B cell (primary cell): ENCODE data around the gene ITPR1. TPM values are rescaled to one million over a fixed set of nuclear protein-coding genes. Genes with fewer than 3 reads are reported as not detected.
A peak's percentile ranks its signal among the peaks of the same experiment; 100 is the strongest.

ENCODE experiments used
- ATAC-seq: fragments of 200-7000 bp; cut with Tn5 transposase; one replicate; pipeline ENCODE4 v1.10.0; 2021; ENCODE audit warnings: low read depth, mild to moderate bottlenecking, moderate number of reproducible peaks, moderate library complexity
- CTCF ChIA-PET: fragments of 350-600 bp; sonication (Branson Sonifier 250); formaldehyde crosslinking; loops from one replicate; lab custom pipeline; 2021; ENCODE audit warnings: antibody characterized with exemption, inconsistent platforms; lab: Charles Lee
- POLR2A ChIA-PET: fragments of 350-600 bp; sonication (Branson Sonifier 250); formaldehyde crosslinking; loops from one replicate; lab custom pipeline; 2021; ENCODE audit warnings: antibody characterized with exemption; lab: Charles Lee
- DNase-seq: peaks from one replicate; pipeline ENCODE4 v3.0.0; 2013
- H2AFZ ChIP-seq: 2 replicates; pipeline ENCODE4 v1.6.1; 2012; ENCODE audit warnings: mild to moderate bottlenecking, low read depth, low read length; ENCODE audit not compliant: insufficient read depth, poor library complexity, severe bottlenecking
- H3K27ac ChIP-seq, 2 donors: 1 replicate in 1 of 2; 2 replicates in 1 of 2; pipeline ENCODE4 v1.5.1; 2012 to 2013; ENCODE audit warnings: low read length in 2 of 2, mild to moderate bottlenecking in 2 of 2, moderate library complexity in 1 of 2
- H3K27me3 ChIP-seq, 4 experiments: fragments of 200-600 bp in 1 of 4; sonication (generic) in 1 of 4; replicated peaks in 1 of 4; 1 replicate in 2 of 4; 2 replicates in 2 of 4; pipeline versions ENCODE4 v1.6.1 to v1.7.0; 2013 to 2016; ENCODE audit warnings: low read length in 3 of 4, mild to moderate bottlenecking in 2 of 4, mixed read lengths in 1 of 4, moderate library complexity in 1 of 4; ENCODE audit not compliant: insufficient read depth in 4 of 4, control insufficient read depth in 3 of 4; ENCODE audit errors: control extremely low read depth in 1 of 4
- H3K36me3 ChIP-seq, 2 experiments: replicated peaks in 1 of 2; 1 replicate in 1 of 2; 2 replicates in 1 of 2; pipeline versions ENCODE4 v1.6.1 to v1.7.1; 2013; ENCODE audit warnings: low read length in 1 of 2; ENCODE audit not compliant: insufficient read depth in 2 of 2, control insufficient read depth in 1 of 2; ENCODE audit errors: control extremely low read depth in 1 of 2, extremely low read depth in 1 of 2
- H3K4me1 ChIP-seq, 2 donors: fragments of 200-600 bp in 1 of 2; sonication (generic) in 1 of 2; 1 replicate in 1 of 2; 2 replicates in 1 of 2; pipeline versions ENCODE4 v1.5.1 to v1.6.1; 2013 to 2017; ENCODE audit warnings: low read length in 2 of 2; ENCODE audit not compliant: control insufficient read depth in 2 of 2, insufficient read depth in 2 of 2
- H3K4me2 ChIP-seq: replicated peaks from 2 replicates; pipeline ENCODE3; 2012; ENCODE audit warnings: mild to moderate bottlenecking, low read depth, low read length; ENCODE audit not compliant: poor library complexity, severe bottlenecking
- H3K4me3 ChIP-seq, 5 experiments: fragments of 200-600 bp in 1 of 5; sonication (generic) in 1 of 5; 1 replicate in 3 of 5; 2 replicates in 2 of 5; pipeline versions ENCODE4 v1.5.1 to v1.7.0; 2011 to 2016; ENCODE audit warnings: low read length in 4 of 5, mild to moderate bottlenecking in 4 of 5, low read depth in 2 of 5, control low read depth in 1 of 5, moderate library complexity in 1 of 5; ENCODE audit not compliant: insufficient read depth in 1 of 5; ENCODE audit errors: control extremely low read depth in 1 of 5, extremely low read depth in 1 of 5
- H3K79me2 ChIP-seq: fragments of 200-600 bp; sonication (generic); one replicate; pipeline ENCODE4 v1.6.0; 2016; ENCODE audit warnings: low read length; ENCODE audit not compliant: control insufficient read depth, insufficient read depth
- H3K9ac ChIP-seq: fragments of 200-600 bp; sonication (generic); 2 replicates; pipeline ENCODE4 v1.6.1; 2017; ENCODE audit warnings: mild to moderate bottlenecking, low read length, moderate library complexity
- H3K9me3 ChIP-seq, 3 donors: one replicate each; pipeline versions ENCODE4 v1.6.1 to v1.7.1; 2013; ENCODE audit warnings: low read length in 2 of 3; ENCODE audit not compliant: control insufficient read depth in 2 of 3, insufficient read depth in 1 of 3; ENCODE audit errors: control extremely low read depth in 1 of 3
- H4K20me1 ChIP-seq: 2 replicates; pipeline ENCODE4 v1.6.0; 2012; ENCODE audit warnings: mild to moderate bottlenecking, low read length; ENCODE audit not compliant: insufficient read depth, control insufficient read depth, poor library complexity, severe bottlenecking
- H3K27ac Mint-ChIP-seq: one replicate; pipeline ENCODE4 v1.8.0; 2021; ENCODE audit warnings: mixed read lengths
- H3K27me3 Mint-ChIP-seq: one replicate; pipeline ENCODE4 v1.8.0; 2021; ENCODE audit warnings: mixed read lengths
- H3K4me1 Mint-ChIP-seq: one replicate; pipeline ENCODE4 v1.8.0; 2021; ENCODE audit warnings: mixed read lengths
- H3K4me3 Mint-ChIP-seq: one replicate; pipeline ENCODE4 v1.8.0; 2021; ENCODE audit warnings: mixed read lengths
- H3K9me3 Mint-ChIP-seq: one replicate; pipeline ENCODE4 v1.8.0; 2022; ENCODE audit warnings: mixed read lengths; ENCODE audit not compliant: insufficient read depth
- CTCF ChIP-seq: fragments of 200-600 bp; IDR thresholded peaks from one replicate; pipeline ENCODE4 v1.8.0; 2022; ENCODE audit warnings: antibody characterized with exemption, mild to moderate bottlenecking
- EZH2 ChIP-seq: IDR thresholded peaks from 2 replicates; pipeline ENCODE4 v1.6.1; 2012; ENCODE audit warnings: borderline replicate concordance, low read depth, mild to moderate bottlenecking, moderate library complexity, low read length; ENCODE audit not compliant: insufficient read depth, poor library complexity, severe bottlenecking
- WGBS: methylation state at CpG from one replicate; pipeline ENCODE4 v1.1.5; 2013; ENCODE audit warnings: missing lambda C conversion rate; ENCODE audit not compliant: insufficient coverage; 5-methylcytosine and 5-hydroxymethylcytosine counted together
- intact Hi-C: fragments of 100-400 bp; cut with micrococcal nuclease; formaldehyde crosslinking; loops from one replicate; pipeline ENCODE4 v1.10.0; 2022
- polyA plus RNA-seq: library from polyadenylated mRNA; depleted of rRNA; stranded (reverse); fragments of >200 nt; gene quantifications from 2 replicates; pipeline ENCODE4 v1.2.3, GENCODE V29; 2012
- total RNA-seq, 2 donors: library from RNA; stranded (reverse); fragments of 120-200 nt in 1 of 2; gene quantifications; 1 replicate in 1 of 2; 2 replicates in 1 of 2; pipeline versions ENCODE4 v1.2.3 to v1.2.4, GENCODE V29; 2013 to 2022

ITPR1 gene
- total and polyA plus RNA-seq, 2 donors (not counting 1 experiment from before 2014, with no cell fraction given), result 64.0 to 332 TPM

GRCh38 chr3:4752201-4753072, 259.3 kb downstream of the ITPR1 start:
- CTCF ChIA-PET, result interaction anchor here (1.1 to 2.5 kb wide), 3 partner anchors 41 to 305 kb away, joined by 3 to 13 read pairs (median 4); no protein-coding TSS in a partner anchor
- TF ChIP-seq EZH2, result no peak
- no peak for TF ChIP-seq CTCF
- peaks cover 23% of the 10 kb centered on the region for H3K79me2 ChIP-seq
- peaks cover 1 to 75% of the 10 kb centered on the region in 2 experiments for H3K36me3 ChIP-seq
- POLR2A ChIA-PET, result no interaction called here
- no peaks in the 10 kb centered on the region for H3K9me3 ChIP-seq
- 78% methylated on average over 15 of the region's 17 CpGs for WGBS
- peaks cover 63% of the 10 kb centered on the region for H4K20me1 ChIP-seq
- DNase-seq (no peak), ATAC-seq (peak; percentile 31)
- H3K27me3 Mint-ChIP-seq, result no peaks in the 10 kb centered on the region
- H3K27me3 ChIP-seq, result no peaks in the 10 kb centered on the region
- no peak overlapping the region for H2AFZ ChIP-seq
- H3K4me1 ChIP-seq, result peaks cover 0 to 16% of the 10 kb centered on the region in 2 donors
- H3K4me3 Mint-ChIP-seq, result no peak overlapping the region
- H3K27ac ChIP-seq, result no peak overlapping the region
- H3K4me3 ChIP-seq, result no peak overlapping the region
- H3K4me2 ChIP-seq, result no peak overlapping the region
- H3K9ac ChIP-seq, result no peak overlapping the region
- H3K4me1 Mint-ChIP-seq, result peaks cover 27% of the 10 kb centered on the region
- intact Hi-C loops, result no loop called here
- peak overlapping the region; percentile 51 for H3K27ac Mint-ChIP-seq
- no peaks in the 10 kb centered on the region for H3K9me3 Mint-ChIP-seq

- no peaks in the 10 kb centered on the region for H3K27me3 Mint-ChIP-seq
- ChIA-PET POLR2A (no interaction called here), CTCF (interaction anchor here (1.1 to 2.5 kb wide), 3 partner anchors 41 to 305 kb away, joined by 3 to 13 read pairs (median 4); no protein-coding TSS in a partner anchor)
- intact Hi-C loops, result no loop called here
- ATAC-seq (peak; percentile 17), DNase-seq (no peak)
- no peaks in the 10 kb centered on the region for H3K9me3 Mint-ChIP-seq
- TF ChIP-seq CTCF, result no peak
- TF ChIP-seq EZH2, result no peak
- peak overlapping the region; percentile 51 for H3K27ac Mint-ChIP-seq
- Histone ChIP-seq H3K27me3 (no peaks in the 10 kb centered on the region), H2AFZ (no peak overlapping the region), H3K4me3 (no peak overlapping the region), H3K79me2 (peaks cover 27% of the 10 kb centered on the region), H3K4me1 (peaks cover 0 to 16% of the 10 kb centered on the region in 2 donors), H3K4me2 (no peak overlapping the region), H3K9ac (no peak overlapping the region), H3K9me3 (no peaks in the 10 kb centered on the region), H3K36me3 (peaks cover 1 to 75% of the 10 kb centered on the region in 2 experiments), H4K20me1 (peaks cover 64% of the 10 kb centered on the region), H3K27ac (no peak overlapping the region)
- H3K4me3 Mint-ChIP-seq, result no peak overlapping the region
- 83% methylated on average over 15 of the region's 15 CpGs for WGBS
- peaks cover 27% of the 10 kb centered on the region for H3K4me1 Mint-ChIP-seq
Observed at GRCh38 chr3:4753073-4753691, 260.0 kb downstream of the ITPR1 start.
